Dermis blood vessel endothelial cell (primary cell): ENCODE results near the gene HIF1AN. TPM values are rescaled to one million over a fixed set of nuclear protein-coding genes. Genes with fewer than 3 reads are reported as not detected.

Source experiments
- DNase-seq: peaks from one replicate; pipeline ENCODE4 v3.0.0; 2010
- total RNA-seq: library from RNA; depleted of rRNA; stranded (reverse); fragments of >200 nt; gene quantifications from 2 replicates; pipeline ENCODE4 v1.2.3, GENCODE V29; 2014

The HIF1AN gene
- total RNA-seq: 7.5 and 10.4 TPM in 2 replicates

- peak; percentile 97 for DNase-seq
Measured at GRCh38 chr10:100535715-100536353, at the start of gene HIF1AN. Gene HIF1AN, plus strand, starts transcription at chr10:100535943. Its CDS starts 16 bp downstream, at chr10:100535959.

DNA sequence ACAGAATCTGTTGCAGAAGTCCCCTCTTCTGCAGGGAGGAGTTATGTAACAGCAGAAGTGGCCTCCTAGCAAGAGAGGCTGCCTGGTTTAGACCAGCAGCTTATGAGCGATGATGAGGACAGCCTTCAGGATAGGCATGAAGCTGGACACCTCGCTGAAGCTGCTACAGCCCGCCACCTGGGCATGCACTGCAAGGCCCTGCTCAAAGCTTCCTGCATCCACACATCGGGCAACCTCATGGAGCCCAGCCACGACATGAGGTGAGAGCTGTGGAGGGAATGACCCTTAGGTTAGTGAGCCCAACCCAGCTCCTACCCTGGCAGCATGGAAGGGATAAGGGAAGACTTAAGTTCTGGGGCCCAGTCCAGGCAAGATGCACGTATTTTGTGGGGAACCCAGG lies 48.2 kb upstream of the HIF1AN start:
- DNase-seq: no peak

DNA sequence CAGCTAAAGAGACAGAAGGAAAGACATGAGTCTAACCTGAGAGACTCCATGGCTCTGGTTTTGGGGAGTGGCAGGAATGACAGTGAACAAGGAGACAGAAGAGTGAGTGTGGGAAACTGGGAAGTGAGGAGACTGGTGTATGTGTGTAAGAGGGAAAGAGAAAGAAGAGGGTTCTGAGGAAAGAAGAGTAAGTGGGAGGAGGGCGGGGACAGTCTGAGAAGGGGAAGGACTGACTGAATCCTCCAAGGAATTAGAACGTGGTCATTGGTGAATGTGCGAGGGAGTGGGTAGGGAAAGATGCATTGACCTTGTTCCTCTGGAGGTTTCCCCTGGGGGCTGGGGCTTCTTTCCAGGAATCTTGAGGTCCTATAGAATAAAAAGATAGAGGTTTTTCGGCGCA lies 46.3 kb upstream of the HIF1AN start:
- no peak for DNase-seq

GRCh38 chr10:100490531-100490930 lies 45.2 kb upstream of the HIF1AN start:
- DNase-seq: no peak

GRCh38 chr10:100496567-100496966 lies 39.2 kb upstream of the HIF1AN start:
- DNase-seq: no peak

DNA sequence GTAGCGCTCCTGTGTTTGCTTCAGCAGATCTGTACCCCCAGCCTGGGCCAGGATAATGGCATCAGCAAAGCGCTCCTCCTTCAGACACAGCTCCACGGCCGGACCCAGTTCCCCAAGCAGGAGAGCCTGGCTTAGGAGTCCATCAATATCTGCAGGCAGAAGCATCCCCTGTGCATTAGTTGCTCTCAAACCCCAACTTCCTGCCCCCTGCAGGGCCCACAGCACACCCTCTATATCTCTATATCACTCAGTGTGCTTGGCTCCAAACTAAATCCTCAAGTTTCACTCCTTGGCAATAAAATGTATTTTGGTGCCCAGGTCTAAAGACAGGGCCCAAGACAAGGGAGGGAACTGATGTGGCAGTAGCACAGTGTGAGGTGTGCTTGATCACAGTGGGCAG lies 37.7 kb upstream of the HIF1AN start:
- no peak for DNase-seq

DNA sequence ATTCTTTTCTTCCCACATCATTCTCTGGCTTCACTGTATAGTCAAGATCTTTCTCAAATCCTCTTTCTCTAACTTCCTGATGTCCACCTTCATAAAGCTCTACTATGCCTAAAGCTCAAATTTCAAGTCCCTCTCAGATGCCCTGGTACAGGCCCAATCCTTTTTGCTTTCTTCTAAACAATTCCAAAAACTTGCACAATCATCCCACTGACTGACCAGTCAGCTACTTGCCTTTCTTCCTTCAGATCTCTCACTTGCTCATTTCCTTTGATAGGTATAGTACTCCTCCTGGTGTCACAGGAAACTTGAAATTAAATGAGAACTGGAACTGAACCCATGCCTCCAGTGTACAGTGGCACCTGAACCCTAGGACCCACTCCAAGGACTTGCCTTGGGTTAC lies 34.3 kb upstream of the HIF1AN start:
- DNase-seq: no peak

GRCh38 chr10:100502926-100503494 lies 32.7 kb upstream of the HIF1AN start:
- DNase-seq: no peak

DNA sequence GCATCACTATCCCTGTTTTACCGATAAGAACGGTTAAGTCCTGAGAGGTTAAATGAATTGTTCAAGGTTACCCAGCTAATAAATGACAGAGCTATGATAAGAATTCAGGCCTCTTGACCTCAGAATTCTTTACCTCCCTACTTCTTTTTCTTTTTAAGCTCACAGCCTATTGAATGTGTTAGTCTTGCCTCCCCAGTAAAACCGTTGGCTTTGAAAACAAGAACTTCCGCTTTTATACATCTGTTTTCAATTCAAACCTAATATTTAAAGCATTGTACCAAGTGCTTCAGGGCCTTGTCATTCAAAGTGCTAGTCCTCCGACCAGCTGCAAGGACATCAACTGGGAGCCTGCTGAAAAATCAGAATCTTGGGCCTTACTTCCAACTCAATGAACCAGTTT lies 31.6 kb upstream of the HIF1AN start:
- no peak for DNase-seq

- DNase-seq: no peak
Measured at GRCh38 chr10:100505164-100505563, 30.6 kb upstream of the HIF1AN start.

GRCh38 chr10:100506596-100507356 lies 29.0 kb upstream of the HIF1AN start:
- DNase-seq: no peak

- no peak for DNase-seq
Measured at GRCh38 chr10:100507357-100507732, 28.4 kb upstream of the HIF1AN start.

- no peak for DNase-seq
Measured at GRCh38 chr10:100508266-100508665, 27.5 kb upstream of the HIF1AN start.

DNA sequence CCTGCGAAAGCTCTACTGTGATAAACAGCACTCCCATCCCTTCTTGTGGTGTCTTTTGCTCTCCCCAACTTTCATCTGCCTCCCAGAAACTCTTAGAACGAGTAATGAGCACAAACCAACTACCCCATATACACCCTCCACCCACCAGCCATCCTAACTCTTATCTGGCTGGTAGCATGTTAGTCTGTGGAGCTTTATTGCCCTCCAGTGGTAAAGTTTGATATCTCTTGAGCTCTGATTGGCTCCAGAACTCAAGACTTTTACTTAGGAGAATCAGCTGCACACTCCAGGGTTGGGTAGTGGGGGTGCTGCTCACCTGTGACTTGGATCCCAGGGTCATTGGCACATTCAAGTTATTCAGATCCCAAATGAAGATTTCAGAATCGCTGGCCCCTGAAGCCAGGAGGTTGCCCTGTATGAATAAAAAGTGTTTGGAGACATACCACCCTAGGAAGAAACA lies 27.0 kb upstream of the HIF1AN start:
- peak; percentile 75 for DNase-seq

- no peak for DNase-seq
Measured at GRCh38 chr10:100509241-100509840, 26.4 kb upstream of the HIF1AN start.

GRCh38 chr10:100510533-100511308 lies 25.0 kb upstream of the HIF1AN start:
- no peak for DNase-seq

- DNase-seq: no peak
Measured at GRCh38 chr10:100515612-100516011, 20.1 kb upstream of the HIF1AN start.

DNA sequence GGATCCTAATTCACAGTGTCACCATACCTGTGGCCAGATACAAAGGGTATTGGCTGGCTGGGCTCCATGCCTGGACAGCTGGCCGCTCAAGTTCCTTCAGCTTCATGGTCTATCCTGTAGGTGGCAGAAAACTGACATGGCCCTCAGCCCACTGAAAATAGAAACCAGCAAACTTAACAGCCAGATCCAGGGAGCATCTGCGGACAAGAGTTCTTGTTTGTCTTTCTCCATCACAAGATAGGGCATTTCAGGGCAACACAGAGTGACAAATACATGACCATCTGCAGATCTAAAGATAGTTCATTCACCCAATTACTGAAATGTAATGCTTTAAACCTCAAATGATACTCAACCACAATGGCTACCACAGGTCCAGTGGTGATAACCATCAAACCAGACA lies 18.9 kb upstream of the HIF1AN start:
- peak; percentile 40 for DNase-seq

- DNase-seq: peak; percentile 80
Measured at GRCh38 chr10:100518761-100519241, 16.9 kb upstream of the HIF1AN start.

DNA sequence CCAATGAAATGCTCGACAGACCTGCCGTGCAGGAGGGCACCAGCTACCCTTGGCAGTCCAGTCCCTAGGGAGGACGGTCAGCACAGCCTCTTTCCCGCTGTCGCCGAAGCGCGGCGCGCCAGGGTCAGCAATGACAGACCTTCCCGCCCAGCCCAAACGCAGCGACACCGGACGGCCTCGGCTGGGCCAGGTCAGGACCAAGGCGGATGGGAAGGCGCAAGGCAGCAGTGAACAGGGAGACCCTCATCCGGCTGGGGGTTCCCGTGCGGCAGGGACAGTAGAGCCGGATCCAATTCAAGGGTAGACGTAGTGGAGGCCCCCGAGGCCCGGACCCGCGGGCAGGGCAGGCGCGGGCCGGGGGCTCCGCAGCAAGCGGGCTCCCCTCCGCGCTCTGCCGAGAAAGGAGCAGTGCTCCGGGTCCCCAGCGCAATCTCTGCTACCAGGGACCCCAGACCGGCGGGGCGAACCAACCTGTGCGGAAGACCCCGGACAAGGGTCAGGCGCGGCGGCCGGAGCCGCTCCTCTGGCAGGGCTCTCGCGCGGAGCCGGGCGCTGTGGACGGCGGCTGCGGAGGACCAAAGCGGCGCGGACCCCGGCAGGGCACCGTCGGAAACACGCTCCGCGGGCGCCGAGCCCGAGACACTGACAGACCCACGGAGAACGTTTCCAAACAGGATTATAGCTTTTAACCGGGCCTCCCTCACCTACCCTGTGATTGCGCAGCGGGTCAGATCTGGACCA lies 16.3 kb upstream of the HIF1AN start, which contains the start of gene SEC31B:
SEC31B (minus strand) TSS at position 551 of the 741 bp plus-strand sequence. CDS start 2,909 bp downstream, outside the sequence.
- peak; percentile 40 for DNase-seq

DNA sequence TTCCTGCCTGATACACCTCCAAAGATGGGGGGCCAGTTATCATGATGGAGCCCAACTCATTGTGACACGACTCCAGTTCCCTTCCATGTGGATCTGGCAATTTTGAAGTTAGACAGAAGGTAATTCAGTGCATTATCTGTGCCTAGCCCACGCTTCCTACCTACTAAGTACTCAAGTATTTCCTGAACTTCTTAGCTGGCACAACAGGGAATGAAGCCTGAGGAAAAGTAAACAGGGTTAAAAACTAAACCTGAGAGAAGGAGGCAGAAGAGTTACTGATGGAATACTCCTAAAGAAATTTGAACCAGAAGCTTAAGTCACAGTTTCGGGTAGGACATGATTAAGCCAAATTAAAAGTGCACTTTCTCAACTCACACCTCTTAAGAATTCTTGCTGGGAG lies 14.9 kb upstream of the HIF1AN start:
- peak; percentile 67 for DNase-seq
